Measurements from ENCODE around the gene HDAC8. TPM values are rescaled to one million over a fixed set of nuclear protein-coding genes. Genes with fewer than 3 reads are reported as not detected.

The HDAC8 gene
- total RNA-seq, 2 donors from 2014 or later: 13.7 to 14.3 TPM

GRCh38 chrX:72372735-72373134 is 199.9 kb downstream of the HDAC8 start:
- H3K36me3 Mint-ChIP-seq (ENCODE audit: low read depth): peaks cover 4% of the 10 kb centered on the region
- H3K27ac Mint-ChIP-seq: no peak overlapping the region
- no peak for ATAC-seq
- no peaks in the 10 kb centered on the region for H3K27me3 Mint-ChIP-seq
- peaks cover 2% of the 10 kb centered on the region for H3K4me1 Mint-ChIP-seq
- no peak for DNase-seq
- H3K9me3 ChIP-seq (ENCODE audit: control insufficient read depth, low read length, poor library complexity, severe bottlenecking): no peaks in the 10 kb centered on the region
- H3K4me3 Mint-ChIP-seq: no peak overlapping the region

GRCh38 chrX:72371405-72371804 is 201.2 kb downstream of the HDAC8 start:
- H3K27me3 Mint-ChIP-seq: no peaks in the 10 kb centered on the region
- peaks cover 4% of the 10 kb centered on the region for H3K36me3 Mint-ChIP-seq (ENCODE audit: low read depth)
- peaks cover 2% of the 10 kb centered on the region for H3K4me1 Mint-ChIP-seq
- no peak for ATAC-seq
- H3K4me3 Mint-ChIP-seq: no peak overlapping the region
- no peaks in the 10 kb centered on the region for H3K9me3 ChIP-seq (ENCODE audit: control insufficient read depth, low read length, poor library complexity, severe bottlenecking)
- no peak overlapping the region for H3K27ac Mint-ChIP-seq
- no peak for DNase-seq

GRCh38 chrX:72368796-72369195 is 203.8 kb downstream of the HDAC8 start:
- peaks cover 2% of the 10 kb centered on the region for H3K4me1 Mint-ChIP-seq
- no peak overlapping the region for H3K27ac Mint-ChIP-seq
- no peak overlapping the region for H3K4me3 Mint-ChIP-seq
- peaks cover 6% of the 10 kb centered on the region for H3K36me3 Mint-ChIP-seq (ENCODE audit: low read depth)
- H3K9me3 ChIP-seq (ENCODE audit: control insufficient read depth, low read length, poor library complexity, severe bottlenecking): no peaks in the 10 kb centered on the region
- H3K27me3 Mint-ChIP-seq: no peaks in the 10 kb centered on the region
- DNase-seq (no peak), ATAC-seq (no peak)

- no peaks in the 10 kb centered on the region for H3K27me3 Mint-ChIP-seq
- DNase-seq (no peak), ATAC-seq (no peak)
- no peak overlapping the region for H3K4me3 Mint-ChIP-seq
- H3K36me3 Mint-ChIP-seq (ENCODE audit: low read depth): peaks cover 6% of the 10 kb centered on the region
- no peaks in the 10 kb centered on the region for H3K9me3 ChIP-seq (ENCODE audit: control insufficient read depth, low read length, poor library complexity, severe bottlenecking)
- H3K4me1 Mint-ChIP-seq: peaks cover 2% of the 10 kb centered on the region
- H3K27ac Mint-ChIP-seq: no peak overlapping the region
These were observed 205.1 kb downstream of the HDAC8 start for GRCh38 chrX:72367516-72367915.

- DNase-seq (no peak), ATAC-seq (no peak)
- peaks cover 6% of the 10 kb centered on the region for H3K36me3 Mint-ChIP-seq (ENCODE audit: low read depth)
- no peaks in the 10 kb centered on the region for H3K4me1 Mint-ChIP-seq
- H3K9me3 ChIP-seq (ENCODE audit: control insufficient read depth, low read length, poor library complexity, severe bottlenecking): no peaks in the 10 kb centered on the region
- H3K27ac Mint-ChIP-seq: no peak overlapping the region
- H3K4me3 Mint-ChIP-seq: no peak overlapping the region
- no peaks in the 10 kb centered on the region for H3K27me3 Mint-ChIP-seq
These were observed 205.8 kb downstream of the HDAC8 start for GRCh38 chrX:72366701-72367454.

- H3K9me3 ChIP-seq (ENCODE audit: control insufficient read depth, low read length, poor library complexity, severe bottlenecking): no peaks in the 10 kb centered on the region
- Mint-ChIP-seq H3K27me3 (no peaks in the 10 kb centered on the region), H3K36me3 (ENCODE audit: low read depth) (peaks cover 4% of the 10 kb centered on the region), H3K4me3 (no peak overlapping the region), H3K27ac (no peak overlapping the region), H3K4me1 (no peaks in the 10 kb centered on the region)
- no peak for ATAC-seq
- DNase-seq: no peak
These were observed 206.5 kb downstream of the HDAC8 start for GRCh38 chrX:72366178-72366577.

GRCh38 chrX:72365126-72365525 is 207.5 kb downstream of the HDAC8 start:
- Mint-ChIP-seq H3K4me1 (no peaks in the 10 kb centered on the region), H3K4me3 (no peak overlapping the region), H3K27ac (no peak overlapping the region), H3K27me3 (no peaks in the 10 kb centered on the region), H3K36me3 (ENCODE audit: low read depth) (peaks cover 3% of the 10 kb centered on the region)
- no peak for ATAC-seq
- no peaks in the 10 kb centered on the region for H3K9me3 ChIP-seq (ENCODE audit: control insufficient read depth, low read length, poor library complexity, severe bottlenecking)
- DNase-seq: no peak

GRCh38 chrX:72360326-72360725 is 212.3 kb downstream of the HDAC8 start:
- no peaks in the 10 kb centered on the region for H3K4me1 Mint-ChIP-seq
- H3K9me3 ChIP-seq (ENCODE audit: control insufficient read depth, low read length, poor library complexity, severe bottlenecking): no peaks in the 10 kb centered on the region
- H3K27ac Mint-ChIP-seq: no peak overlapping the region
- no peaks in the 10 kb centered on the region for H3K27me3 Mint-ChIP-seq
- H3K4me3 Mint-ChIP-seq: no peak overlapping the region
- ATAC-seq: no peak
- no peak for DNase-seq
- peaks cover 6% of the 10 kb centered on the region for H3K36me3 Mint-ChIP-seq (ENCODE audit: low read depth)

- H3K36me3 Mint-ChIP-seq (ENCODE audit: low read depth): peaks cover 3% of the 10 kb centered on the region
- no peaks in the 10 kb centered on the region for H3K4me1 Mint-ChIP-seq
- ATAC-seq: no peak
- DNase-seq: no peak
- H3K9me3 ChIP-seq (ENCODE audit: control insufficient read depth, low read length, poor library complexity, severe bottlenecking): no peaks in the 10 kb centered on the region
- no peak overlapping the region for H3K4me3 Mint-ChIP-seq
- H3K27me3 Mint-ChIP-seq: no peaks in the 10 kb centered on the region
- no peak overlapping the region for H3K27ac Mint-ChIP-seq
These were observed 214.3 kb downstream of the HDAC8 start for GRCh38 chrX:72358313-72358712.

- Mint-ChIP-seq H3K36me3 (ENCODE audit: low read depth) (peaks cover 17% of the 10 kb centered on the region), H3K27me3 (no peaks in the 10 kb centered on the region), H3K27ac (no peak overlapping the region), H3K4me3 (no peak overlapping the region), H3K4me1 (no peaks in the 10 kb centered on the region)
- no peaks in the 10 kb centered on the region for H3K9me3 ChIP-seq (ENCODE audit: control insufficient read depth, low read length, poor library complexity, severe bottlenecking)
- no peak for DNase-seq
- ATAC-seq: no peak
These were observed 219.9 kb downstream of the HDAC8 start for GRCh38 chrX:72352786-72353185.

GRCh38 chrX:72351606-72352334 is 220.9 kb downstream of the HDAC8 start:
- H3K27ac Mint-ChIP-seq: no peak overlapping the region
- no peak for DNase-seq

GRCh38 chrX:72349190-72349589 is 223.5 kb downstream of the HDAC8 start:
- H3K9me3 ChIP-seq (ENCODE audit: control insufficient read depth, low read length, poor library complexity, severe bottlenecking): no peaks in the 10 kb centered on the region
- Mint-ChIP-seq H3K4me1 (no peaks in the 10 kb centered on the region), H3K36me3 (ENCODE audit: low read depth) (peaks cover 14% of the 10 kb centered on the region), H3K4me3 (no peak overlapping the region), H3K27me3 (no peaks in the 10 kb centered on the region), H3K27ac (peak overlapping the region; percentile 29)
- ATAC-seq (no peak), DNase-seq (no peak)

More at GRCh38 chrX:72351606-72352334, 220.9 kb downstream of the HDAC8 start:
- no peaks in the 10 kb centered on the region for H3K9me3 ChIP-seq (ENCODE audit: control insufficient read depth, low read length, poor library complexity, severe bottlenecking)
- peak overlapping the region; percentile 25 for H3K4me3 Mint-ChIP-seq
- H3K27me3 Mint-ChIP-seq: no peaks in the 10 kb centered on the region
- H3K36me3 Mint-ChIP-seq (ENCODE audit: low read depth): peaks cover 17% of the 10 kb centered on the region
- no peaks in the 10 kb centered on the region for H3K4me1 Mint-ChIP-seq
- ATAC-seq: no peak

- ATAC-seq: no peak
- H3K4me1 Mint-ChIP-seq: no peaks in the 10 kb centered on the region
- H3K27me3 Mint-ChIP-seq: no peaks in the 10 kb centered on the region
- no peak overlapping the region for H3K27ac Mint-ChIP-seq
- peaks cover 14% of the 10 kb centered on the region for H3K36me3 Mint-ChIP-seq (ENCODE audit: low read depth)
- no peaks in the 10 kb centered on the region for H3K9me3 ChIP-seq (ENCODE audit: control insufficient read depth, low read length, poor library complexity, severe bottlenecking)
- no peak for DNase-seq
- H3K4me3 Mint-ChIP-seq: no peak overlapping the region
These were observed 224.2 kb downstream of the HDAC8 start for GRCh38 chrX:72348247-72348979.
